Left ventricle myocardium inferior (tissue), 1 donor: Measurements from ENCODE around the gene DLST. TPM values are rescaled to one million over a fixed set of nuclear protein-coding genes. Genes with fewer than 3 reads are reported as not detected.
"Not testable (repeated sequence)": the region's sequence is repeated elsewhere in the genome, so short reads cannot be mapped to it uniquely, and the experiment has no call there.

Experiments
- DNase-seq: peaks from one replicate; pipeline ENCODE4 v3.0.0-alpha.2; 2020
- H3K27ac ChIP-seq: fragments of 200-600 bp; replicated peaks from 2 replicates; pipeline ENCODE4 v1.8.0; 2021
- H3K27me3 ChIP-seq: fragments of 200-600 bp; 2 replicates; pipeline ENCODE4 v1.8.0; 2021; ENCODE audit warnings: low read depth
- H3K36me3 ChIP-seq: fragments of 200-600 bp; 2 replicates; pipeline ENCODE4 v1.8.0; 2021
- H3K4me1 ChIP-seq: fragments of 200-600 bp; 2 replicates; pipeline ENCODE4 v1.8.0; 2021
- H3K4me3 ChIP-seq: fragments of 200-600 bp; 2 replicates; pipeline ENCODE4 v1.8.0; 2021; ENCODE audit warnings: mild to moderate bottlenecking, moderate library complexity
- H3K9me3 ChIP-seq: fragments of 200-600 bp; replicated peaks from 2 replicates; pipeline ENCODE4 v1.8.0; 2021
- CTCF ChIP-seq: fragments of 200-600 bp; IDR thresholded peaks from 2 replicates; pipeline ENCODE4 v1.8.0; 2021; ENCODE audit warnings: antibody characterized with exemption, mild to moderate bottlenecking, borderline replicate concordance
- intact Hi-C: fragments of 100-400 bp; cut with micrococcal nuclease; formaldehyde crosslinking; loops from one replicate; pipeline ENCODE4 v1.11.0; 2022
- total RNA-seq: library from RNA; stranded (reverse); fragmentation: NEBNext Ultra II Directional; extraction: Animal tissue kit (Norgen Biotek cat#: 25700); gene quantifications from one replicate; pipeline ENCODE4 v1.2.1, GENCODE V29; 2021
- donor health status: DM: no; HTN: yes; CAD: no; lungs with severe emphysema.

DLST gene
- total RNA-seq, 1 donor from 2014 or later: 230 TPM

- TF ChIP-seq CTCF: no peak
- intact Hi-C loops: no loop called here
- no peaks in the 10 kb centered on the region for H3K9me3 ChIP-seq
- H3K4me3 ChIP-seq: peak overlapping the region; percentile 84
- H3K27me3 ChIP-seq: no peaks in the 10 kb centered on the region
- no peak for DNase-seq
- H3K27ac ChIP-seq: peak overlapping the region; percentile 80
- H3K4me1 ChIP-seq: peaks cover 36% of the 10 kb centered on the region
- no peaks in the 10 kb centered on the region for H3K36me3 ChIP-seq
Observed at GRCh38 chr14:74921987-74922751, 40.5 kb downstream of the DLST start.

- peak within 1 kb of the TSS; percentile 84 for H3K4me3 ChIP-seq
- intact Hi-C loops: no loop called here
- H3K9me3 ChIP-seq: no peaks in the 10 kb centered on the region
- DNase-seq: peak; percentile 85
- H3K27ac ChIP-seq: peak within 1 kb of the TSS; percentile 80
- H3K27me3 ChIP-seq: no peaks in the 10 kb centered on the region
- no peak for TF ChIP-seq CTCF
- H3K4me1 ChIP-seq: peaks cover 29% of the 10 kb centered on the region
- no peaks in the 10 kb centered on the region for H3K36me3 ChIP-seq
Observed at GRCh38 chr14:74922752-74923401, 41.2 kb downstream of the DLST start, which contains the start of gene RPS6KL1. RPS6KL1 (minus strand) TSS chr14:74923260; CDS start chr14:74921541, 1,719 bp downstream.

- TF ChIP-seq CTCF: no peak
- intact Hi-C loops: no loop called here
- Histone ChIP-seq H3K4me3 (no peak overlapping the region), H3K9me3 (no peaks in the 10 kb centered on the region), H3K27ac (no peak overlapping the region), H3K27me3 (no peaks in the 10 kb centered on the region), H3K36me3 (no peaks in the 10 kb centered on the region), H3K4me1 (peaks cover 19% of the 10 kb centered on the region)
- DNase-seq: no peak
Observed at GRCh38 chr14:74924061-74924460, 42.3 kb downstream of the DLST start.

GRCh38 chr14:74927225-74927624, 45.5 kb downstream of the DLST start:
- H3K27ac ChIP-seq: no peak overlapping the region
- no peaks in the 10 kb centered on the region for H3K27me3 ChIP-seq
- H3K4me1 ChIP-seq: peaks cover 20% of the 10 kb centered on the region
- no peaks in the 10 kb centered on the region for H3K9me3 ChIP-seq
- DNase-seq: no peak
- TF ChIP-seq CTCF: no peak
- H3K36me3 ChIP-seq: no peaks in the 10 kb centered on the region
- H3K4me3 ChIP-seq: no peak overlapping the region
- intact Hi-C loops: no loop called here

GRCh38 chr14:74929242-74929641, 47.5 kb downstream of the DLST start:
- intact Hi-C loops: no loop called here
- peaks cover 25% of the 10 kb centered on the region for H3K4me1 ChIP-seq
- no peak for DNase-seq
- H3K4me3 ChIP-seq: no peak overlapping the region
- no peak overlapping the region for H3K27ac ChIP-seq
- no peak for TF ChIP-seq CTCF
- no peaks in the 10 kb centered on the region for H3K36me3 ChIP-seq
- H3K9me3 ChIP-seq: no peaks in the 10 kb centered on the region
- no peaks in the 10 kb centered on the region for H3K27me3 ChIP-seq

GRCh38 chr14:74931744-74932143, 50.0 kb downstream of the DLST start:
- intact Hi-C loops: not testable (repeated sequence)

More at GRCh38 chr14:74931744-74932143, 50.0 kb downstream of the DLST start:
- not testable (repeated sequence) for H3K4me3 ChIP-seq, H3K9me3 ChIP-seq, H3K27me3 ChIP-seq, H3K36me3 ChIP-seq, DNase-seq
- peaks cover 43% of the 10 kb centered on the region for H3K4me1 ChIP-seq
- peak overlapping the region; percentile 72 for H3K27ac ChIP-seq
